Skeletal muscle satellite cell (primary cell): ENCODE data around the gene RBM11.

Source experiments
- H3K27me3 ChIP-seq: 2 replicates; pipeline ENCODE4 v1.7.0; 2013; ENCODE audit warnings: low read length; ENCODE audit not compliant: control insufficient read depth, insufficient read depth
- H3K36me3 ChIP-seq: 2 replicates; pipeline ENCODE4 v1.7.0; 2013; ENCODE audit warnings: mild to moderate bottlenecking, control low read depth, low read length; ENCODE audit not compliant: insufficient read depth
- H3K4me1 ChIP-seq: 2 replicates; pipeline ENCODE4 v1.7.0; 2013; ENCODE audit warnings: low read length; ENCODE audit not compliant: control insufficient read depth, insufficient read depth
- H3K4me2 ChIP-seq: 2 replicates; pipeline ENCODE4 v1.7.0; 2013; ENCODE audit warnings: mild to moderate bottlenecking, low read length
- H3K4me3 ChIP-seq: 2 replicates; pipeline ENCODE4 v1.7.0; 2013; ENCODE audit warnings: low read length
- H3K9ac ChIP-seq: 2 replicates; pipeline ENCODE4 v1.7.0; 2013; ENCODE audit warnings: mild to moderate bottlenecking, low read depth, low read length, moderate library complexity
- H3K9me3 ChIP-seq: replicated peaks from 2 replicates; pipeline ENCODE4 v1.7.0; 2013; ENCODE audit warnings: mild to moderate bottlenecking, control low read depth, low read length

Gene RBM11

GRCh38 chr21:14243874-14244273 lies 27.9 kb downstream of the RBM11 start:
- no peak overlapping the region for H3K4me2 ChIP-seq
- H3K4me3 ChIP-seq, result no peak overlapping the region
- no peak overlapping the region for H3K9ac ChIP-seq
- H3K27me3 ChIP-seq, result no peaks in the 10 kb centered on the region
- H3K4me1 ChIP-seq, result no peaks in the 10 kb centered on the region
- H3K36me3 ChIP-seq, result no peaks in the 10 kb centered on the region
- no peaks in the 10 kb centered on the region for H3K9me3 ChIP-seq

GRCh38 chr21:14244911-14245310 lies 29.0 kb downstream of the RBM11 start:
- no peaks in the 10 kb centered on the region for H3K36me3 ChIP-seq
- no peaks in the 10 kb centered on the region for H3K4me1 ChIP-seq
- no peak overlapping the region for H3K4me3 ChIP-seq
- no peak overlapping the region for H3K4me2 ChIP-seq
- no peaks in the 10 kb centered on the region for H3K9me3 ChIP-seq
- H3K9ac ChIP-seq, result no peak overlapping the region
- no peaks in the 10 kb centered on the region for H3K27me3 ChIP-seq

GRCh38 chr21:14245711-14246110 lies 29.8 kb downstream of the RBM11 start:
- Histone ChIP-seq H3K4me1 (no peaks in the 10 kb centered on the region), H3K27me3 (no peaks in the 10 kb centered on the region), H3K36me3 (no peaks in the 10 kb centered on the region), H3K9ac (no peak overlapping the region), H3K4me2 (no peak overlapping the region), H3K9me3 (no peaks in the 10 kb centered on the region), H3K4me3 (no peak overlapping the region)

GRCh38 chr21:14251336-14251735 lies 35.4 kb downstream of the RBM11 start:
- Histone ChIP-seq H3K4me2 (no peak overlapping the region), H3K4me3 (no peak overlapping the region), H3K9me3 (no peaks in the 10 kb centered on the region)

GRCh38 chr21:14259747-14260146 lies 43.8 kb downstream of the RBM11 start:
- Histone ChIP-seq H3K4me3 (no peak overlapping the region), H3K36me3 (no peaks in the 10 kb centered on the region), H3K9me3 (no peaks in the 10 kb centered on the region), H3K4me1 (no peaks in the 10 kb centered on the region), H3K4me2 (no peak overlapping the region), H3K9ac (no peak overlapping the region), H3K27me3 (peaks cover 4% of the 10 kb centered on the region)

More at GRCh38 chr21:14251336-14251735, 35.4 kb downstream of the RBM11 start:
- Histone ChIP-seq H3K36me3 (no peaks in the 10 kb centered on the region), H3K27me3 (no peaks in the 10 kb centered on the region), H3K4me1 (no peaks in the 10 kb centered on the region), H3K9ac (no peak overlapping the region)

GRCh38 chr21:14260174-14260764 lies 44.3 kb downstream of the RBM11 start:
- no peaks in the 10 kb centered on the region for H3K9me3 ChIP-seq
- H3K4me1 ChIP-seq, result no peaks in the 10 kb centered on the region
- H3K9ac ChIP-seq, result no peak overlapping the region
- H3K36me3 ChIP-seq, result no peaks in the 10 kb centered on the region
- H3K4me2 ChIP-seq, result no peak overlapping the region
- H3K4me3 ChIP-seq, result no peak overlapping the region
- peaks cover 4% of the 10 kb centered on the region for H3K27me3 ChIP-seq

- Histone ChIP-seq H3K9ac (no peak overlapping the region), H3K36me3 (no peaks in the 10 kb centered on the region), H3K4me3 (no peak overlapping the region), H3K27me3 (peaks cover 4% of the 10 kb centered on the region), H3K4me1 (no peaks in the 10 kb centered on the region), H3K9me3 (no peaks in the 10 kb centered on the region), H3K4me2 (no peak overlapping the region)
Measured at GRCh38 chr21:14262039-14262438, 46.1 kb downstream of the RBM11 start.

GRCh38 chr21:14263879-14264278 lies 47.9 kb downstream of the RBM11 start:
- H3K4me1 ChIP-seq, result no peaks in the 10 kb centered on the region
- peaks cover 4% of the 10 kb centered on the region for H3K27me3 ChIP-seq
- no peaks in the 10 kb centered on the region for H3K9me3 ChIP-seq
- no peaks in the 10 kb centered on the region for H3K36me3 ChIP-seq
- no peak overlapping the region for H3K4me2 ChIP-seq
- no peak overlapping the region for H3K9ac ChIP-seq
- no peak overlapping the region for H3K4me3 ChIP-seq

GRCh38 chr21:14265023-14265422 lies 49.1 kb downstream of the RBM11 start:
- H3K4me1 ChIP-seq, result no peaks in the 10 kb centered on the region
- peaks cover 4% of the 10 kb centered on the region for H3K27me3 ChIP-seq
- H3K4me2 ChIP-seq, result no peak overlapping the region
- H3K36me3 ChIP-seq, result no peaks in the 10 kb centered on the region
- no peaks in the 10 kb centered on the region for H3K9me3 ChIP-seq
- H3K9ac ChIP-seq, result no peak overlapping the region
- H3K4me3 ChIP-seq, result no peak overlapping the region

- no peak overlapping the region for H3K4me2 ChIP-seq
- no peaks in the 10 kb centered on the region for H3K36me3 ChIP-seq
- H3K4me1 ChIP-seq, result no peaks in the 10 kb centered on the region
- no peak overlapping the region for H3K9ac ChIP-seq
- H3K9me3 ChIP-seq, result no peaks in the 10 kb centered on the region
- H3K4me3 ChIP-seq, result no peak overlapping the region
- peaks cover 4% of the 10 kb centered on the region for H3K27me3 ChIP-seq
Measured at GRCh38 chr21:14267076-14267475, 51.1 kb downstream of the RBM11 start.

- no peaks in the 10 kb centered on the region for H3K36me3 ChIP-seq
- no peaks in the 10 kb centered on the region for H3K4me1 ChIP-seq
- H3K9me3 ChIP-seq, result no peaks in the 10 kb centered on the region
- H3K27me3 ChIP-seq, result peaks cover 21% of the 10 kb centered on the region
- no peak overlapping the region for H3K9ac ChIP-seq
- no peak overlapping the region for H3K4me2 ChIP-seq
- no peak overlapping the region for H3K4me3 ChIP-seq
Measured at GRCh38 chr21:14270631-14271030, 54.7 kb downstream of the RBM11 start.

GRCh38 chr21:14271053-14271452 lies 55.1 kb downstream of the RBM11 start:
- Histone ChIP-seq H3K9me3 (no peaks in the 10 kb centered on the region), H3K4me3 (no peak overlapping the region), H3K36me3 (no peaks in the 10 kb centered on the region)

More at GRCh38 chr21:14271053-14271452, 55.1 kb downstream of the RBM11 start:
- Histone ChIP-seq H3K4me2 (no peak overlapping the region), H3K27me3 (peaks cover 21% of the 10 kb centered on the region), H3K9ac (no peak overlapping the region), H3K4me1 (no peaks in the 10 kb centered on the region)
